NCI-H1436 (cell line): ENCODE measurements around the gene DHCR24.

Source experiments
- DNase-seq: peaks from one replicate; lab custom pipeline; 2025; lab: John Stamatoyannopoulos, UW

Gene DHCR24

DNA sequence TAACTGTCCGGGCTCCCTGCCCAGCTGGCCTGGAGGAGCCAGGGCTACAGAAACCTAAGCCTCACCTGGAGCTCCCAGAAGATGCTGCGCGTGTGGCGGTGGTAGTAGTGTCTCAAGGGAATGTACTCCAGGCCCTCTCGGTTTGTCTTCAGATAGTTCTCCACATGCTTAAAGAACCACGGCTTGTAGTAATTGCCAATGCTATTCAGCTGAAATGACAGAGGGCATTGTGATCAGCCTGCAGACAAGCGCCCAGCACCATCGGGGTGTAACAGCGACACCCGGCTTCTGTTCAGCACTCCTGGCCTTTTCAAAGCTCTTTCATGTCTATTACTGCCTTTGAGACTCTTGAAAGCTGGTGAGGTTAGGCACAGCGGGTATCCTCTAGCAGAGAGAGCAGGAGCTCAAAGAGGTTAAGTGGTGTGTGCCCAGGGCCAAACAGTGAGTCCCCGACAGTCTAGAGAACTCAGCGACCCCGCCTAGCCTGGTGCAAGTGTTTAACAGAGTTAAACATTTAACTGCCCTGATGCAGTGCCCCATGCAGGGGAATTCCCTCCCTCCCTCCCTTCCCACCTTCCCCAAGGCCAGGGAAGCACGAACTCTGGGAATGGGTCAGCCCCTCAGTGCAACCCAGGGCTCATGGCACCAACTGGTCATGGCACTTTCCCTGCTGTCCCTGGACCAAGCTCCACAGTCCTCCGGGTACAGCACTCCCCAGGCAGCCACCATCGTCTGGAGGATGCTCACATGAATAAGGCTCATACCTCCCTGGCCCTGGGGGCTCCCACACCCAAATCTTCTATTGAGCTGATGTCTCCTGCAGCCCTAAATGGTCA lies 21.5 kb downstream of the DHCR24 start:
- DNase-seq = no peak

DNA sequence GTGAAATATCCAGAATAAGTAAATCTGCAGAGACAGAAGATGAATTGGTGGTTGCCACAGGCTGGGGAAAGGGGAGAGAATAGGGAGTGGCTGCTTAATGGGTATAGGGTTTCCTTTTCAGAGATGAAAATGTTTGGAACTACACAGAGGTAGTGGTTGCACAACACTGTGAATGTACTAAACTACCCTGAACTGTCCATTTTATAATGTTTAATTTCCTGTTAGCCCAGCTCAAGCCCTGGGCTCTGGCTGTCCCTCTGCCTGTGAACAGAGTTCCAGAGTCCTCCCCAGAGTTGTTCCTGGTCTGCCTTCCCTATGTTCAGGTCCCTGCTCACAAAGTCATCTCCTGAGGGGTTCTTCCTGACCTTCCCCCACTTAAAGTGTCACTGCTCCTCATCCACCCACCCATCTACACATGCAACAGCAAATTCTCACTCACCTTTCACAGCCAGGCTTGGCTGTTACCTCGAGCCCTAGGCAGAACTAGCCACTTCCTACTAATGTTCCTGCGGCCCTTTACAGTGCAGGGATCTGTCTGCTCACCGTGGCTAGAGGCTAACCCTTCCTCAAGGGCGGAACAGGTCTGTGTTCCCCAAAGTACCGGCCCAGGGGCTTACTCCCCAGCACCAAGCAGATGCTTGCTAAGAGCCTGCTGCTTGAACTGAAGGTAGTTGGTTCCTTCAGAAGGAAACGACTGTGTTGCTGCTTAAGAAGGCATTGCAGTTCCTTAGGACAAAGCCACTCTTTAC lies 22.4 kb downstream of the DHCR24 start:
- DNase-seq = no peak

DNA sequence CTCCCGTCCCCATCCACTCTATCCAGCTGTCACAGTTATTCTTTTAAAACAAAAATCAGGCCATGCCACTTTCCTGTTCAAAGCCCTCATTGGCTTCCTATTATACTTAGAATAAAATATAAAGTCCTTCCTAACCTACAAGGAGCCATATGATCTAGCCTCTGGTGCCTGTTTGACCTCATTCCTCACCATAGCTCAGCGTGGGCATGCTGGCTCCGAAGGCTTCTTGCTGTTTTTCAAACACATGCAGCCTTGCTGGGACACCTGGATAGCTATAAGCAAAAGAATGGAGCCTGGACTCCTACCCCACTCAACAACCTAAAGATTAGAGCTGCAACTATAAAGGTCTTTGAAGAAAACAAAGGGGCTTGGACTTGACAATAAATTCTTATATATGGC lies 23.7 kb downstream of the DHCR24 start:
- DNase-seq = no peak

DNA sequence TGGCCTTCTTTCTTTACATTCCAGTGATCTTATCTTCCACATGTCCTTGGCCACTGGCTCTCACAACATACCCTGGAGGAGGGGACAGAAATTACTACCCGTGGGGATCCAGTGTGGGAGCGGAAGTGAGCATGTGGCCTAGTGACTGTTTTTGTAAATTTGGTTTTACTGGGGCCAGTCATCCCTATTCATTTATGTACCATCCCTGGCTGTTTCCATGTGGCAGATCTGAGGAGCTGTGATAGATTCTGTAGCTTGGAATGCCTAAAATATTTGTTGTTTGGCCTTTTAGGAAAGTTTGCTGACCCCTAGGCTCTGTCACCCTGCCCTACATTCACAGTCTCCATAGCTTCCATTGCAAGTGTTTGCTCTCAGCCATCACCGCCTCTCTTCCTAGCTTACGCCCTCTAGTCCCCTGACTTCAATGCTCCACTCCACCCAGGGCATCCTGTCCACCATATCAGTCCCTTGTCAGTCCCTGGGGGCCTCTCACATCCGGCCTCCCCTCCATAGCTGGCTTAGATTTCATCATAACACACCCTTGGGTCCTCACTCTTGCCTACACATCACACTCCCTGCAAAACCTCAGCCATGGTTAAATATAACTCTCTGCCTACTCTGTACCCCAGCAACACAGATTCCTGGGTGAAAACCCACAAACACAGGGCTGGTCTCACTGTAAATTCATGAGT lies 25.8 kb downstream of the DHCR24 start:
- no peak for DNase-seq

- no peak for DNase-seq
Observed at GRCh38 chr1:54859700-54860391, 27.1 kb downstream of the DHCR24 start.

DNA sequence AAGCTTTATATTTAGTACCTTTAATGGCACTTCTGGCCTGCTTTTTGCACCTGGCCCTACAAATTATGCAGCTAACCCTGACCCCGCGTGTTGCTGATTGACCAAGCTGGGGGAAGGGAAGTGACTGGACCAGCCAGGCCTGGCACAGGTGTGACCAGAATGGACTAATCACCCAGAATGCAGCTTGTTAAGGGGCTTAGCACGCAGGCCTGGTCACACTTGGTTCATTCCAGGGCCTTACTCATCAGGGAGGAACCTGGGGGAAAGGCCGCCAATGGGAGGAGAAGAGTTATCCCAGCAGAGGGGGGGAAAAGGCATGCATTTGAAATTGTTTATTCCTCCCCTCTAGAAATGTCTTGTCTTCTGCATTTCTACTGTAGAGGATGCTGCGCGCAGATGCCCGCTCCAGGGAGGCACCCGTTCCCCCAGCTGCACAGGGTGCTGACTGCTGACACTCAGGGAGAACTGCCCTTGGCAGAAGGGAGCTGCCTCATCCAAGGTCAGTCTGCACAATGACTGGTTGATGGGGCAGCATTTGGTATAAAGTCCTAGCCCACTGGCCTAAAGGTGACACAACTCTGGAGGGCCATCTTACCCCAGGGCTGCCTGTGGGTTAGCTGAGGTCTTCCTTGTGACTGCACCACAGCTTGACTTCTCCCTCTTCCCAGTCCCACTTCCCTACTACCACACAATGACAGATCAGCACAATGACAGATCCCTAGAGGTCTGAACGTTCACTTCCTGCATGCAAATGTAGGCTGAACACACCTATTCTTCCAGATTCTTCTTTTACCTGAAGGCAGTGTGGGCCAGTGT lies 29.0 kb downstream of the DHCR24 start:
- no peak for DNase-seq

DNA sequence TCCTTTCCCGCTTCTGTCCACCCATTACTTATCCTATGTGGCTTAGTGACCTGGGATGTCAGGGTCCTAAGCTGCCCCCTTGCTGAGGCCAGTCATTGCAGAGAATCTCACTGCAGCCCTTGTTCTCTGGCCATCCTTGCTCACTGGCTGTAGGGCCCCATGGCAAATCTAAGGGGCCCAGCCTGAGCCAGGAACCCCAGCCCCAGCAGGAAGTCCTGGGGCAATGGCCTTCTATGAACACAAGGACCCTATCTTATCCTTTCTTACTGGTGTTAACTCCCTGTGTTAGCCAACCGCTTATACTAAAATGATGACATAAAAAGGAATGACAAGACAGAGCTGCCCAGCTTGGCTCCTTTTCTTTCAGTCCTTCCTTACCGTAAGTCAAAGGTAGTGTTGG lies 29.9 kb downstream of the DHCR24 start:
- DNase-seq = no peak

- no peak for DNase-seq
Observed at GRCh38 chr1:54854381-54855020, 32.5 kb downstream of the DHCR24 start.

DNA sequence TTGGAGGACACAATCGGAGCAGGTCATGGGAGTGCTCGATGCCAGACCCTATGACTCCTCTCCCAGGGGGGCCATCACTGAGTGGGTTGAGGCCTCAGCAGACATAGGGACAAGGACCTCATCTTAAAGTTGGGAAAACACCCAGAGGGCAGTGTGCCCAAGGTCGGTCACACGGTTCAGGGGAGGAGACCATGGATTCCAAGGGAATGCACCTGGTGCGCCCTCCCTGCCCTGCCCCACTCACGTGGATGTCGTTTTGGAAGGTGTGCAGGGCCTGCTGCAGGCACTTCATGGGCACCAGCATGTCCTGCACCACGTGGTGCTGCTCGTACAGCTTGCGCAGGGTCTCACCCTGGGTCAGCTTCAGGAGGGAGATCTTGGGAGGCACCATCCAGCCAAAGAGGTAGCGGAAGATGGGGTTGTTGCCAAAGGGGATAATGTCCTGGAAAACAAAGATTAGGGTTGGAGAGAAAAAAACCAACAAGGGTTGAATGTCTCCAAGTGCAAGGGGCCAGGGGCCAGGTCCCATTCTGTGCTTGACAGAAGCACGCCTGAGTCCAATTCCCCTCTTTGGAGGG lies 33.1 kb downstream of the DHCR24 start:
- DNase-seq = no peak

DNA sequence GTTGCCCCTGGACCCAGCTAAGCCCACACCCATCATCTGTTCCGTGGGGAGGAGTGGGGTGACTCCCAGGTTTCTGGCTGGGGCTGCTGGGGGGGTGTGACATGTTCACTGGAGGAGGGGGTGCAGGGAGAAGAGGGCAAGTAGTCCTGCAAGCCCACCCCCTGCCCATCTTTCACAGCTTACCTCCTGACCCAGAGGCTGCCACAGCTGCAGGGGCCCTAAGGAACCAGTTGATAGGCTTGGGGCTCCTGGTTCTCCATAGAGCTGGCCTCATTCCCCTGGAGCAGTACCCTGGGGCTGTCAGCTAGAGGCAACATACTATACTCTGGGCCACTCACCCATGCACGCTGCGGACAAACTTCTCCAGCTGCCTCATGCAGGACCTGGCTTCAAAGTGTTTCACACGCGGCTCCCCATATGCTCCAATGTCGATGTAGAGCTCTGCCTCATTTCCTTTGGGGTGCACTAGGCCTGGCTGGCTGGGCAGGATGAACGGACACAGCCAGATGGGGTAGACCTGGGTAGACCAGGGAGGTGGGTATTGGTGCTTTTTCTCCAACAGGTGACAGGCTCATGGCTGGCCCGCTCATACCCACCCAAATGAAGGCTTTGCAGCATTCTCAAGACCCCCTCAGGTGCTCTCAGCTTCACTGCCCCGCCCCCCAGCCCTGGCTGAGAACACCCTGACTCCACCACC lies 33.8 kb downstream of the DHCR24 start:
- no peak for DNase-seq

- DNase-seq = no peak
Observed at GRCh38 chr1:54851936-54852524, 35.0 kb downstream of the DHCR24 start.

GRCh38 chr1:54851406-54851805 lies 35.6 kb downstream of the DHCR24 start:
- no peak for DNase-seq

- DNase-seq = no peak
Observed at GRCh38 chr1:54850737-54851136, 36.3 kb downstream of the DHCR24 start.

- no peak for DNase-seq
Observed at GRCh38 chr1:54850069-54850730, 36.8 kb downstream of the DHCR24 start.

DNA sequence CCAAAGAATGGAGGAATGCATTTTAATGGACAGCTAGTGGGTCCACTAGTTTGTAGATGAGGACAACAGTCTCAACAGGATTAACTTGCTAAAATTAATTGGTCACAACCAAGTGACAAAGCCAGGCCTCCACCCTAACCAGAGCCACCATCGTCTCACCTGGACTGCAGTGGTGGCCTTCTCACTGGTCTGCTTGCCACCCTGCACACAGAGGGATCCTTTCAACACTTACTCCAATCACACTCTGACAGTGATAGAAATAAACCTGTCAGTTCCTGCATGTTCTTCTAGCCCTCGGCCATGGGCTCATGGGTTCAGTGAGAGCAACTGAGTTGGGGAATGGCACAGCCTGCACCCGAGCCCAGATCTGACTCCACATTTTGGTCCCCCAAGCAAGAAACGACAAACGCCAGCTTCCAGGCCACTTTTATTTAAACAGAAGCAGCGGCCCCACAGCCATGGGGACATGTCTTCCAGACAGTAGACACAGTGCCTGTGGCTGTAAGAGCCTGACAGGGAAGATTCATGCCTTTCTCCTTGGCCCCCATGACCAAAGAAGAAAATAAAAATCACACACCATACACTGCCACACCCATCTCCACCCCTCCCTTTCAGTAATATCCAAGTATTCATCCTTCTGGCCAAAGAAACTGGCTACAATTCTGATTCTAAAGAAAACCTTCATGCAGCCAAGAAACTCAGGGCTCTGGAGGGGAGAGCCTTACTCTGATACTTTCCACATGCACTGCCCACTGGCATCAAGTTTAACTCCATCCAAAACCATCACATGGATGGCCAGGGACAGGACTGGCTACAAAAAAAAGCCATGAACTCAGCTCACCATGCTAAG lies 37.6 kb downstream of the DHCR24 start:
- no peak for DNase-seq

GRCh38 chr1:54848134-54848948 lies 38.7 kb downstream of the DHCR24 start:
- no peak for DNase-seq

DNA sequence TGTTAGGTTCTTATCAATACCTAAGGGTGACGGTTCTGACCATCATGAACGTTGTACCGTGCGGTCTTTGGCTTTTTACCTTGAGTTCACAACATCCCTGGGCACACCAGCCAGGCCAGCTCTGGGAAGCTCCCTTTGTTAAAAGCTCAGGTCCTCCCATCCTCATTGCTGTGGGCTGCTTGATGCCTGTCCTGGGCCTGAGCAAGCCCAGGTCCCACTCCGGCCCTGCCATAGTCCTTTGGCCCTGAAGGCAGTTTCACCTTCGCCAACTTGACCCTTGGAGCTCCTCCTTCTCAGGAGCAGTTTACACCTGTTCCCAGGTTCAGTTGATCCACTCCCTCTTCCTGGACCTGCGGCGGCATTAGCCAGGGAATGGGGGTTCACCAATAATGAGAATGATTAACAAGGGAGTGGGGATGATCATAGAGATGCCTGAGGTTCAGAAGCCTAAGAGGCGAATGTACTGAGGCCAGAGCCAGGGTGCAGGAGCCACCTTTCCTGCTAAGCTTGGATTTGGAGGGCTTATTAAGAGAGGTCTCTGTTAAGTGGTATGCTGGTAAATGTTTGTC lies 40.2 kb downstream of the DHCR24 start:
- DNase-seq = no peak
